ENCODE data around the gene MOV10L1. TPM values are rescaled to one million over a fixed set of nuclear protein-coding genes. Genes with fewer than 3 reads are reported as not detected.

MOV10L1 gene
- total RNA-seq, 2 experiments from 2014 or later: 0.23 TPM; not detected in 1

DNA sequence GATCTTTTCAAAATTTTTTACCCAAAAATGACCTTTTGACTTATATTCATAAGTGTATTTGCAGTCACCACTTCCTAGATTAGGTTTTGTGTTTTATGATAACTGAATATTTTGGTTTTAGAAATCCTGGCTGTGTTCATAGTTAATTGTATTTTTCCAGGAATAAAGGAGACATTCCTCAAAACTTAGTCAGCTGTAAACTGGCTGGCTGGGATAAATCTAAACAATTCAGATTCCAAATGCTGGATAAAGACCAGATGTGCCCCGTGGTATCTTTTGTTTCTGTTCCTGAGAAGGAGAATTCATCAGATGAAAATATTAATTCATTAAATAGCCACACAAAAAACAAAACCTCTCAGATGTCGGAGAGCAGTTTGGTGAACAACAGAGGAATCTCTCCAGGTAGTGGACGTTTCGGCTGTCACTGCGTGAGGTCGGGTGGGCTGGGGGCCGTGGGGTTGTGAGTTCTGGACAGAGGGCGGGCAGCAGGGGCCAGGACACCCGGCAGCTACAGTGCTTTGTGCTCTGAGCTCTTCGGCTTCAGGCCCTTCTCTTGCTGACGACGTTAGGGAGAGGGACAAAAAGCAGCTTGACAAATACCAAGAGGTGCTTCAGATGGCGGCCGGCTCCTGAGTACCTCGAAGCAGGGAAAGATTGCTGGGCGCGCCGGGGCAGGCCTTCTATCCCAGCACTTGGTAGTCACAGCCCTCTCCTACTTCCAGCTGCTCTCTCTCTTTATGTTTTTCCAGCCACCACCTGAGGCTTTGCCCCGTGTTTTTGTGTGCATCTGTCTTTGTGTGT lies 24.6 kb downstream of the MOV10L1 start:
- no peak overlapping the region for H3K27ac Mint-ChIP-seq

DNA sequence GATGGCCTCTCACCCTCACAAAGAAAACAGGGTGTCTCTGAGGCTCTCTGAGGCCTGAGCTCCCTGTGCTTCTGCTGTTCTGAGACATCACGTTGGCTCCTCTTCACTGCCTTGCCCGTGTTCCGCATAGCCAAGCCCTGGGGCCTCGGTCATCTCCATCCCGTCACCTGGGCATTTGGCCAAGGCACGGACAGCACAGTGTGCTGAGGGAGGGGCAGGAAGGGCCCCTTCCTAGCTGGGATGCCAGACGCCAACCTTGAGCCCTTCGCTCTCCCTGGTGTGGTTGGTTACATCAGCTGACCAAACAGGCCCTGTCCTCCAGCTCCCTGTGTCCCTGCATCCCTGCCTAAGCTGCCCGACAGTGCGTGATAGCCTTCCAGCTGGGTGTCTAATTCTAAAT lies 25.9 kb downstream of the MOV10L1 start:
- no peaks in the 10 kb centered on the region for H3K9me3 Mint-ChIP-seq (ENCODE audit: low read depth)
- CTCF ChIA-PET: interaction anchor here (0.7 to 0.8 kb wide), 2 partner anchors 10 to 27 kb away, joined by 3 to 4 read pairs; no protein-coding TSS in a partner anchor

More for the DNA sequence above, 24.6 kb downstream of the MOV10L1 start:
- CTCF ChIA-PET: no interaction called here
- ATAC-seq: no peak
- H3K36me3 Mint-ChIP-seq: no peaks in the 10 kb centered on the region
- H3K27me3 Mint-ChIP-seq: peaks cover 9% of the 10 kb centered on the region
- DNase-seq: no peak
- H3K4me3 Mint-ChIP-seq: no peak overlapping the region
- H3K9me3 Mint-ChIP-seq (ENCODE audit: low read depth): no peaks in the 10 kb centered on the region
- peaks cover 19% of the 10 kb centered on the region for H3K4me1 Mint-ChIP-seq

DNA sequence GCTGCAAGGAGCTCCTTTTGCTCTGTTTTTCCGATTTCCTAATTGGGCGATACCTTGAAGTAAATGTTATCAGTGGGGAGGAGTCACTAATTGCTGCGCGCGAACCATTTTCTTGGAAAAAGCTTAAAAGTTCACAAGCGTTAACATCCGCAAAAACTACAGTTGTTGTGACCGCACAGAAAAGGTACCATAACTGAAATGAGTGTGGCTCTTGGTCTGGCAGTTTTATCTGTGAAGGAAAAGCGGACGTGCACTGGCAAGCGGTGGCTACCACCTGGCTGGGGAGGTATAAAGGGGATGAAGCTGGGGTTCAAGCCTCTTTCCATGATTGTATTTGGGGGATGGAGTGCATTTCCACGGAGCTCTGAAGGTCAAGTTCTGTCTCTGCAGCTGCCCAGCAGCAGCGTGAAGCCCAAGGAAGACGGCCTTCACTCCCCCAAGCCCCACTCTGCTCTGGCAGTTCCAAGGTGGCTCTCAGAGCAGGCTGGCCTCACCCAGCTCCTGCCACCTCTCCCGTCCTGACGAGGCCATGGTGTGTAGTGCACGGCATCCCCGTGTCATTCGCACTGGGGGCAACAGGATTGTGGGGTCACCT lies 27.5 kb downstream of the MOV10L1 start:
- CTCF ChIA-PET: interaction anchor here (1.6 kb wide), 1 partner anchor 12 kb away, joined by 5 read pairs; no protein-coding TSS in a partner anchor

More for the DNA sequence above, 25.9 kb downstream of the MOV10L1 start:
- no peak overlapping the region for H3K4me3 Mint-ChIP-seq
- no peaks in the 10 kb centered on the region for H3K36me3 Mint-ChIP-seq
- H3K4me1 Mint-ChIP-seq: peaks cover 19% of the 10 kb centered on the region
- H3K27ac Mint-ChIP-seq: no peak overlapping the region
- peaks cover 17% of the 10 kb centered on the region for H3K27me3 Mint-ChIP-seq
- DNase-seq (no peak), ATAC-seq (no peak)

DNA sequence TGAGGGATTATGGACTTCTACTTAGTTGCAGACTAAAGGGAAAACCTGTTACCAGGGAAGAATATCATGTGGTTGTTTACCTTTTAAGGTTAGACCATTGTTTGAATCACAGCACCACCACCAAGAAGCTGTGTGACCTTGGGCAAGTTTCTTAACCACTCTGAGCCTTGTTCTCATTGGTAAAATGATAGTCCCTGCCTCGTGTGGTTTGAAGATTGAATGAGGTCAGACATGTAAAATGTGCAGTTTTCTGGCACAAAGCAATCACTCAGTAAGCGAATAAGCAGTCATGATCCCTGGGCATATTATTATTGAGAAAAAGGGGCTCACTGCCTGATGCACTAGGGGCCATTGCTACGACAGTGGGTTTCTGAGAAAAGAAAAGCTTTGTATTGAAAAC lies 28.3 kb downstream of the MOV10L1 start:
- Mint-ChIP-seq H3K27ac (no peak overlapping the region), H3K36me3 (peaks cover 2% of the 10 kb centered on the region), H3K9me3 (ENCODE audit: low read depth) (peaks cover under 1% of the 10 kb centered on the region), H3K4me1 (peaks cover under 1% of the 10 kb centered on the region), H3K27me3 (peaks cover 27% of the 10 kb centered on the region), H3K4me3 (no peak overlapping the region)
- DNase-seq (no peak), ATAC-seq (no peak)
- CTCF ChIA-PET: interaction anchor here (1.0 to 1.6 kb wide), 2 partner anchors 9 to 13 kb away, joined by 4 to 5 read pairs; no protein-coding TSS in a partner anchor

More for the DNA sequence above, 27.5 kb downstream of the MOV10L1 start:
- peaks cover 9% of the 10 kb centered on the region for H3K4me1 Mint-ChIP-seq
- peaks cover 22% of the 10 kb centered on the region for H3K27me3 Mint-ChIP-seq
- H3K4me3 Mint-ChIP-seq: no peak overlapping the region
- H3K36me3 Mint-ChIP-seq: no peaks in the 10 kb centered on the region
- H3K9me3 Mint-ChIP-seq (ENCODE audit: low read depth): no peaks in the 10 kb centered on the region
- H3K27ac Mint-ChIP-seq: no peak overlapping the region
- no peak for DNase-seq
- ATAC-seq: no peak

DNA sequence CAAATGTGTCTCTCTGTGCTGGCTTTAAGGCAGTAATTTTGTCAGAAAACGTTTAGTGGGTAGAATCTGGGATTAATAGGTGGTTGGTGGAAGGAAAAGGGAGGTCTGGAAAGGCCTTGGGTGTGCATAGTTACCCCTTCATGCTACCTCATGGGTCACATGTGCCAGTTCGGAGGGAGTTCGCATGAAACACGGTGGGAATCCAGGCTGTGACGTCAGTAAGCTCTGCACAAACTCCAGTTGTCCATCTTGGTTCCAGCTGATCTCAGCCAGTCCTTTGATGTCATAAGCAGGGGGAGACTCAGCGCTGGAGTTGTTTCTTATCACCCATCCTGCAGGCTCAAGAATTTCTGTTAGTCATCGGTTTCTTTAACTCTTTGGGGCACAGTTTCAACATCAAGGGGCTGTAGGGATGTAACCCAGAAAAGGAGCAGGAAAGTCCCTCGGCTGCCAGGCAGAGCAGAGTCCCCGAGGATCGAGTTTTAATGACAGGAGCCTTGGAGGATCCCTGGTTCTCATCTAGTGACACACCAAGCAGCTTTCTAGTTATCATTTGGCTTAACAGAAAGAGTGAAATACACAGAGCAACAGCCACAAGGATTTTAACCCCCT lies 28.9 kb downstream of the MOV10L1 start:
- no peak overlapping the region for H3K27ac Mint-ChIP-seq
- DNase-seq (no peak), ATAC-seq (no peak)
- no peaks in the 10 kb centered on the region for H3K4me1 Mint-ChIP-seq
- peaks cover 31% of the 10 kb centered on the region for H3K27me3 Mint-ChIP-seq
- peaks cover 6% of the 10 kb centered on the region for H3K9me3 Mint-ChIP-seq (ENCODE audit: low read depth)
- H3K4me3 Mint-ChIP-seq: no peak overlapping the region
- CTCF ChIA-PET: interaction anchor here (1.0 to 1.6 kb wide), 2 partner anchors 9 to 13 kb away, joined by 4 to 5 read pairs; no protein-coding TSS in a partner anchor
- H3K36me3 Mint-ChIP-seq: peaks cover 6% of the 10 kb centered on the region

DNA sequence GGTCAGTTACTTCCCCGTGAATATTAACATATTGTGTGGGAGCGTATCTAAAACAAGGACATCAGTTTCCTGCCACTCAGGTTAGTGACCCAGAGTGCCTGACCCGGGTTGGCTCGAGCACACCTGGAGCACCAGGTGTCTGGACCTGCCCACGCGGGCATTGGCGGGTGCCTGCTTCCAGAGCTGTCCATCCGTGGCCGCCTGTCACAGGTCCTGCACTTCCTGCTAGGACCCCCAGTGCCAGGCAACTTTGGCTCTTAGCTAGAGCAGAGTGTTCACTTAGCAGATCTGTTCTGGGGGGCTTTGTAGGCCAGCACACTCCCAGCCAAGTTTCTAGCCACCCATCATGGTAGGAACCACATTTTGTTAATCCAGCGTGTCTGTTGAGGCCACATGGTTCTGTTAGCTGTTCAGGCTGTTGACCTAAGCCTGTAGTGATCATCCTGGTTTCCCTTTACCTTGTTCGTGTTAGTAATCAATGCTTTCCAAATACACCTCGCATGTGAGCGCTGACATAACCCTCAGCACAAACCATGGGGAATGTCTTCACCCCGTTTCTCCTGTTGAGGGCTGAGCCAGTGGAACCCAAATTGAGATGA lies 29.5 kb downstream of the MOV10L1 start:
- Mint-ChIP-seq H3K4me3 (no peak overlapping the region), H3K36me3 (peaks cover 6% of the 10 kb centered on the region), H3K27ac (no peak overlapping the region), H3K4me1 (no peaks in the 10 kb centered on the region), H3K9me3 (ENCODE audit: low read depth) (peaks cover 12% of the 10 kb centered on the region), H3K27me3 (peaks cover 37% of the 10 kb centered on the region)
- ATAC-seq: no peak
- no peak for DNase-seq
- CTCF ChIA-PET: interaction anchor here (1.6 kb wide), 1 partner anchor 14 kb away, joined by 5 read pairs; no protein-coding TSS in a partner anchor

DNA sequence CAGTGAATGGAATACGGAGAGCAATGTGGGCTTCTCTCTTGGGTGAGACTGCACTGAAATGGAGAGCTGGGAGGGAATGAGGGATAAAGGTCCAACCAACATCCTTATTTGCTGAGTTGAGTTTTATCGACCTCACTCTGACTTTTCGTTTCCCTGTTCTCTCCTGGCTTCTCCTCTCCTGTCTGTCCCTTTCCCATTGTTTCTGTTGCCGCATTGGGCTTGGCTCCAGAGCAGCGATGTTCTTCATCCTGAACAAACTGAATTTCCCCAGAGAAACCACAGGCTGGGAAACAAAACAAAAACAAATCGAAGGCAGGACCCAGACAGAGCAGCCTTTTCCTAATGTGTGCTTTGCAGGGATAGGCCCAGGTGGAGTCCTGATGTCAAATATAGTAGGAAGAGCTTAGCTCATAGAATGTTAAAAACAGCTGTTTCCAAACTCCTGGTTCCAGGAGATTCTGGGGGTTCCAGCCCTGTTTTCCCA lies 30.0 kb downstream of the MOV10L1 start:
- no peak overlapping the region for H3K4me3 Mint-ChIP-seq
- no peaks in the 10 kb centered on the region for H3K4me1 Mint-ChIP-seq
- no peak for ATAC-seq
- peaks cover 37% of the 10 kb centered on the region for H3K27me3 Mint-ChIP-seq
- peaks cover 6% of the 10 kb centered on the region for H3K36me3 Mint-ChIP-seq
- peaks cover 13% of the 10 kb centered on the region for H3K9me3 Mint-ChIP-seq (ENCODE audit: low read depth)
- DNase-seq: no peak
- H3K27ac Mint-ChIP-seq: no peak overlapping the region
- CTCF ChIA-PET: no interaction called here

DNA sequence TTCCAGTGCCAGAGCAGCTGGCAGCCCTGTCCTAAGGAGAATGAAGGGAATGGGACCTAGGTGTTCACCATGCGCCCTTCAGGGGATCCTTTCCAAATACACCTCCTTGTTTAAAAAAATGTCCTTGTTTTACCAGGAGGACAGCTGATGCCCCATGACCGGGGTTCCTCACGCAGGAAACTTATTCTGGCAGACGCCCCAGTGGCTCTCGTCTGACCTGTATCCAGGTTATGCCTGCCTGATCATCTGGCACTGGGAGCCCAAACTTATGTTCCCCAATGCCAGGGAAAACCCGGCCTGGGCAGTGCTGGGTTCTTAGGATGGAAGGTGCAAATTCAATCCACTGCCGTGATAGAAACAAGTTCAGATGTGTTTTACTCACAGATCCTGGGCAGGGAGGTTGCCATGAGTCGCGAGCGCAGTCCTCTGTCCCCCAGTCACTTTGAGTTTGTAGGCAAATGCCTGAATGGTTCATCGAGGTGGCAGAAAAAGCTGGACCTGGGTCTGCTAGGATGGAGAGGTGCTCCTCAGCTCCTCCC lies 31.5 kb downstream of the MOV10L1 start:
- Mint-ChIP-seq H3K36me3 (peaks cover 6% of the 10 kb centered on the region), H3K4me3 (no peak overlapping the region), H3K27ac (no peak overlapping the region), H3K4me1 (no peaks in the 10 kb centered on the region), H3K27me3 (peaks cover 38% of the 10 kb centered on the region), H3K9me3 (ENCODE audit: low read depth) (peaks cover 13% of the 10 kb centered on the region)
- CTCF ChIA-PET: no interaction called here
- ATAC-seq (no peak), DNase-seq (no peak)

DNA sequence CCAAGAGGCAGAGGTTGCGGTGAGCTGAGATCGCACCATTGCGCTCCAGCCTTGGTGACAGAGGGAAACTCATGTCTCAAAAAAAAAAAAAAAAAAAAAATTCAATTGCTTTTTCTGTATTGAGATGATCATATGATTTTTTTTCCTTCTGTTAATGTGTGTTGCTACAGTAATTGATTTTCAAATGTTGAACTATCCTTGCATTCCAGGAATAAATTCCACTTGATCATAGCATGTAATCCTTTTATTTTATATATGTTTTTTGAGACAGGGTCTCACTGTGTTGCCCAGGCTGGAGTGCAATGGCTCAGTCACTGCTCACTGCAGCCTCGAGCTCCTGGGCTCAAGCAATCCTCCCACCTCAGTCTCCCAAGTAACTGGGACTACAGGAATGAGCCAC lies 33.3 kb downstream of the MOV10L1 start:
- peaks cover 40% of the 10 kb centered on the region for H3K27me3 Mint-ChIP-seq
- H3K27ac Mint-ChIP-seq: no peak overlapping the region
- no peaks in the 10 kb centered on the region for H3K4me1 Mint-ChIP-seq
- no peak overlapping the region for H3K4me3 Mint-ChIP-seq
- ATAC-seq (no peak), DNase-seq (no peak)
- CTCF ChIA-PET: no interaction called here
- peaks cover 13% of the 10 kb centered on the region for H3K9me3 Mint-ChIP-seq (ENCODE audit: low read depth)
- H3K36me3 Mint-ChIP-seq: peaks cover 6% of the 10 kb centered on the region

DNA sequence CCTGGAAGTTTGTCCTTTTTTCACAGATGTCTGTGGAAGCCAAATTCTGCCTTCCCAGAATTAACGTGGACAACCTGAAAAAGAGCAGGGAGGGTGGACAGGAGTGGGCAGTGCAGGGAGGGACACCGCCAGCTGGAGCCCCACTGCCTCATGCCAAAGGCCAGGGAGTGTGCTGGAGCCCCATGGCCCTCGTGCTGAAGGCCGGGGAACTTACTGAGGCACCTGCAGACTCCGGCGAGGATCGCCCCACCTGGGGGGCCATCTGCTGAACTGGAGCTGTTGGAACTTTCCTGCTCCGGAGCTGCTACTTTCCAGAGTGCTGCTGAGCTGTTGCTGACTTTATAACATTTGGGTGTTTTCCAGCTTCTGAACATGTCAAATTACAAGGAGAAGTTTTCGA lies 35.2 kb downstream of the MOV10L1 start:
- CTCF ChIA-PET: no interaction called here
- no peak for DNase-seq
- H3K4me1 Mint-ChIP-seq: no peaks in the 10 kb centered on the region
- H3K4me3 Mint-ChIP-seq: no peak overlapping the region
- H3K27me3 Mint-ChIP-seq: peaks cover 43% of the 10 kb centered on the region
- H3K9me3 Mint-ChIP-seq (ENCODE audit: low read depth): peaks cover 13% of the 10 kb centered on the region
- ATAC-seq: no peak
- peaks cover 6% of the 10 kb centered on the region for H3K36me3 Mint-ChIP-seq
- H3K27ac Mint-ChIP-seq: no peak overlapping the region

DNA sequence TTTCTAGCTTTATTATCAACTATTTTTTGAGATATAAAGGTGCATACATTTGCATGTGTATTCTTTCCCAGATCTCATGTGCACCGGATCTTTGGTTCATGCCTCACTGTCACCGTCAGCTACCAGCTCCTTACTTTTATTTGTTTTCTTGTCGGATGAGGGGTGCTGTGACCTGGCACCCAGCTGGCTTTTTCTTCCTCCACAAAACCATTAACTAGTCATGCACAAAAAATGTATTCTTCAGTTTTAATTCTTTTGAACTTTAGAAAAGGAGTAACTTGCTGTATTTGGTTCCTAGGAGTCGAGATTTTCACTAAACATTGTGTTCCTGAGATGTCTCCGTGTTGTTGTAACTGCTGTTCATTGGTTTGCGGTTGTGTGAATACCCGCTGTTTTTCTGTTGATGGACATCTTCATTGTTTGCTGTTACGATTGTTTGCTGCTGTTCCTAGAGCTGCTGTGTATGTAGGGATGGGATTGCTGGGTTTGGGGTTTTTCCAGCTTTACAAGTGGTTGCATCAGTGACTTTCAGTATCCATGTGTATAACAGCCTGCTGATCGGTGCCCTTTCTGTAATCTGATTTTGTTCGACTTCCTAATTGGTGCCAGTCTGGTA lies 39.4 kb downstream of the MOV10L1 start:
- H3K27ac Mint-ChIP-seq: no peak overlapping the region
- H3K9me3 Mint-ChIP-seq (ENCODE audit: low read depth): peaks cover under 1% of the 10 kb centered on the region
- H3K4me1 Mint-ChIP-seq: no peaks in the 10 kb centered on the region
- no peak for DNase-seq
- no peaks in the 10 kb centered on the region for H3K36me3 Mint-ChIP-seq
- H3K27me3 Mint-ChIP-seq: peaks cover 41% of the 10 kb centered on the region
- no peak for ATAC-seq
- no peak overlapping the region for H3K4me3 Mint-ChIP-seq
- CTCF ChIA-PET: no interaction called here

DNA sequence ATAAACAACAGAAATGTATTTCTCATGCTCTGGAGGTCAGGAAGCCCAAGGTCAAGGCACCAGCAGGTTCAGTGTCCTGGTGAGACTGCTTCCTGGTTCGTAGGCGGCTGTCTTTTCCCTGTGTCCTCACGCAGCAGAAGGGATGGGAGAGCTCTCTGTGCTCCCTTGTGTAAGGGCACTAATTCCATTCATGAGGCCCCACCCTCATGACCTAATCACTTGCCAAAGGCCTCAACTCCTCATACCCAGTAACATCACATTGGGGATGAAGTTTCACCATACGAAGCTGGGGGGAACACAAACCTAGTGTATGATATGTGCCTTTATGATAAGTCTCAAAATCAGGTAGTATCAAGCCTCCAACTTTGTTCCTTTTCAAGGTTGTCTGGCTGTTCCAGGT lies 42.1 kb downstream of the MOV10L1 start:
- Mint-ChIP-seq H3K4me3 (no peak overlapping the region), H3K9me3 (ENCODE audit: low read depth) (no peaks in the 10 kb centered on the region), H3K27me3 (peaks cover 47% of the 10 kb centered on the region), H3K36me3 (no peaks in the 10 kb centered on the region), H3K4me1 (no peaks in the 10 kb centered on the region), H3K27ac (no peak overlapping the region)
- DNase-seq (no peak), ATAC-seq (no peak)
- CTCF ChIA-PET: no interaction called here

DNA sequence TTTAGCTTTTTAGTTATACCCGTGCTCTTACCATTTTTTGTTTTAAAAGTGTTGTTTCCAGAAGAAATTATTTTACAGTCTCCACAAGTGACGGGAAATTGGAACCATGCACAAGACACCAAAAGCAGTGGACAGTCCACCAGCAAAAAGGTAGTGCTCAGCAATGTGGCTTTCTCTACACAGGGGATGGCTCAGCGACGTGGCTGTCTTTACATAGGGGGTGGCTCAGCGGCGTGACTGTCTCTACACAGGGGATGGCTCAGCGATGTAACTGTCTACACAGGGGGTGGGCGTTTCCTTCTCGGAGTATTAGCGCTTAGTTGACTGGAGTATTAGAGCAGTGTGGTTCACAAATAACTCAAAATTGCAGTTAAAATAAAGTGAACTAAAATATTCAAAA lies 44.7 kb downstream of the MOV10L1 start:
- H3K4me1 Mint-ChIP-seq: no peaks in the 10 kb centered on the region
- no peak overlapping the region for H3K4me3 Mint-ChIP-seq
- peaks cover 48% of the 10 kb centered on the region for H3K27me3 Mint-ChIP-seq
- H3K36me3 Mint-ChIP-seq: no peaks in the 10 kb centered on the region
- H3K9me3 Mint-ChIP-seq (ENCODE audit: low read depth): no peaks in the 10 kb centered on the region
- DNase-seq (no peak), ATAC-seq (no peak)
- H3K27ac Mint-ChIP-seq: no peak overlapping the region
- CTCF ChIA-PET: no interaction called here

Measured in activated CD8-positive, alpha-beta memory T cell treated with anti-CD3 and anti-CD28 coated beads, Interleukin-2, amount 10 ng/mL, durations not matched to agents 7 days and 5 days (primary cell).